AG09309 (cell line): Measurements from ENCODE around the gene LAMA1.

Experiments used
- DNase-seq: peaks from one replicate; pipeline ENCODE4 v3.0.0-alpha.2; 2010; ENCODE audit warnings: low read depth
- H3K4me3 ChIP-seq: 2 replicates; pipeline ENCODE4 v1.5.1; 2011; ENCODE audit warnings: mild to moderate bottlenecking, low read depth, low read length, moderate library complexity; ENCODE audit not compliant: control insufficient read depth
- TF ChIP-seq, protein P1 (sequence below): IDR thresholded peaks from 2 replicates; pipeline ENCODE4 v1.5.1; 2011; ENCODE audit warnings: mild to moderate bottlenecking, low read depth, low read length, inconsistent platforms; ENCODE audit not compliant: insufficient read depth, control insufficient read depth; ENCODE audit errors: missing control alignments

LAMA1 gene

DNA sequence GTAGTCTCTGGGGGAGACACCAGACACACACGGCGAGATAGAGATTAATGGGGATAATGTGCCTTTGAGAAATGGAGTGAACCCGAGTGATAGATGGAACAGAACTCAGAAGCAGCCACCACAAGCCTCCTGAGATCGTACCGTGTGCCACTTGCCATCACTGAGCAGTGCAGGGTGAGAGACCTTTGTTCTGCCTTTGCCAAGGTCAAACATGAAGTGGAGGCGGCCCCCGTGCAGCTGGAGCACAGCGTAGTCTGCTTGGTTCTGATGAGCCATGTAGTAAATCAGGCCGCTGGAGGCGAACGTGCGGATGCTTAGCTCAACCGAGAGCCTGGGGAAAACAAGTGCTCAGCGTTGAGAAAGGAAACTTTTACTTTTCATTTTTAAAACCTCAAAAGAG, 167.0 kb downstream of the LAMA1 start:
- TF ChIP-seq, protein P1, sequence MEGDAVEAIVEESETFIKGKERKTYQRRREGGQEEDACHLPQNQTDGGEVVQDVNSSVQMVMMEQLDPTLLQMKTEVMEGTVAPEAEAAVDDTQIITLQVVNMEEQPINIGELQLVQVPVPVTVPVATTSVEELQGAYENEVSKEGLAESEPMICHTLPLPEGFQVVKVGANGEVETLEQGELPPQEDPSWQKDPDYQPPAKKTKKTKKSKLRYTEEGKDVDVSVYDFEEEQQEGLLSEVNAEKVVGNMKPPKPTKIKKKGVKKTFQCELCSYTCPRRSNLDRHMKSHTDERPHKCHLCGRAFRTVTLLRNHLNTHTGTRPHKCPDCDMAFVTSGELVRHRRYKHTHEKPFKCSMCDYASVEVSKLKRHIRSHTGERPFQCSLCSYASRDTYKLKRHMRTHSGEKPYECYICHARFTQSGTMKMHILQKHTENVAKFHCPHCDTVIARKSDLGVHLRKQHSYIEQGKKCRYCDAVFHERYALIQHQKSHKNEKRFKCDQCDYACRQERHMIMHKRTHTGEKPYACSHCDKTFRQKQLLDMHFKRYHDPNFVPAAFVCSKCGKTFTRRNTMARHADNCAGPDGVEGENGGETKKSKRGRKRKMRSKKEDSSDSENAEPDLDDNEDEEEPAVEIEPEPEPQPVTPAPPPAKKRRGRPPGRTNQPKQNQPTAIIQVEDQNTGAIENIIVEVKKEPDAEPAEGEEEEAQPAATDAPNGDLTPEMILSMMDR, result no peak
- no peak for DNase-seq
- no peak overlapping the region for H3K4me3 ChIP-seq

DNA sequence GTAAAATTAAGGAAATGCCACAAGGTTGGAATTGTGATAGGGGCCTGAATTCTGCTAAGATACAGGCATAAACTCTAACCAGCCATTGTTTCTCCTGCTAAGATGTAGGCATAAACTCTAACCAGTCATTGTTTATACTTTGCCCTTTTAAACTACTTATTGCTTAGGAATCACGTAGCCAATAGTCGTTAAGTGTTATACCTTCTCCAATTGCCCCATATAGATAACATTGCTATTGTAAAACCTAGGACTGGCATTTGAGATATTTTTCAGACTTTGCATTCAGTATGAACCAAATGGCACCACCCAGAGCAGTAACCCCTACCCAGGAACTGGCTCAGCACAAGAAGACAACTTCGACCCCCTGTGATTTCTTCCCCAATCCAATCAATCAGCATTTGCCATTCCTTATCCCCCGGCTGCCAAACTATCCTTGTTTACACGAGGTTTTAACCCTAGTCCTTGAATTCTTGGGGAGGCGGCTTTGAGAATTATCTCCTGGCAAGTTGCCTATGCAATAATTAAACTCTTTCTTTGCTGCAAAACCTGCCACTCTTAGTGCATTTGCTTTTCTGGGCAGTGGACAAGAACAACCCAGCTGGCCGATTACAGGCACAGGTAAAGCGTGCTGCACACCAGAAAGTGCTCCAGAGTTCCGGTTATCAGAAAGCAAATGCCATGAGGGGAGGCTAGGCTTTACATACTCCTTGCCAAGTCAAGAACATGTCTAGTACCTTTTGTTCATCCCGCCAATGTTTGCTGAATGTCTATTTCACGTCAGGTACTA, 167.6 kb downstream of the LAMA1 start:
- TF ChIP-seq, protein P1, result no peak
- DNase-seq, result no peak
- no peak overlapping the region for H3K4me3 ChIP-seq

DNA sequence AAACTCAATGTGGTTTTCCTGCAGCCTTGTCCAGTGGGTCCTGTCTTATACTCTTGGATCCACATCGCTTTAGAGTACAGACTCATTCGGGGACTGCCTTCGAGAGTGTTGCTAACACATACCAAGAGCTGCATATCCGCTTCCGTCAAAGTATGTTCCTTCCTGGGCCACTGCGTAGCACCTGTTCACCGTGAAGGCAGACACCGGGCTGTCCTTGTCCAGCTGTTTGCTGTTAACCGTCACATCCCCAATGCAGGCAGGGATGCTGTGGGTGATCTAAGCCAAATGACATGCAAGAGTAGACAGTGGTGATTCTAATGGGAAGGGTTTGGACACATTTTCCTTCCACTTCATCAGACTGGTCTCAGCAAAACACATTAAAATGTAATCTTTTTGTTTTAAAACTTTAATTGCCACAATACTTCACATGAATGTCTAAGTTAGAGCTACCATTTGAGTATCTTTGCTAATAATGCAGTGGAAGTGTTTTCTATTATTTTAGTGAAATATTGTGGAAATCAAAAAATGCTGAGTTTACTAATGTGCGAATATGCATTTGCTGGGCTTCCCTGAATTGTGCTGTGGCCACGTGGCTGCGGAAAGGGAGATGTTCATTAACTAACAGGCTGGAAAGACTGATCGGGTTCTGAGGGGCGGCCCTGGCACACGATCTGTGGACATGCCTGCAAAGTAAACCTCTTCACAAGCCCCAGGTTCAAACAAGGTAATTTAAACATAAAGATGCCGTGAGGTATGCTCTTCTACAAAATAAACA, 169.1 kb downstream of the LAMA1 start:
- TF ChIP-seq, protein P1, result no peak

DNA sequence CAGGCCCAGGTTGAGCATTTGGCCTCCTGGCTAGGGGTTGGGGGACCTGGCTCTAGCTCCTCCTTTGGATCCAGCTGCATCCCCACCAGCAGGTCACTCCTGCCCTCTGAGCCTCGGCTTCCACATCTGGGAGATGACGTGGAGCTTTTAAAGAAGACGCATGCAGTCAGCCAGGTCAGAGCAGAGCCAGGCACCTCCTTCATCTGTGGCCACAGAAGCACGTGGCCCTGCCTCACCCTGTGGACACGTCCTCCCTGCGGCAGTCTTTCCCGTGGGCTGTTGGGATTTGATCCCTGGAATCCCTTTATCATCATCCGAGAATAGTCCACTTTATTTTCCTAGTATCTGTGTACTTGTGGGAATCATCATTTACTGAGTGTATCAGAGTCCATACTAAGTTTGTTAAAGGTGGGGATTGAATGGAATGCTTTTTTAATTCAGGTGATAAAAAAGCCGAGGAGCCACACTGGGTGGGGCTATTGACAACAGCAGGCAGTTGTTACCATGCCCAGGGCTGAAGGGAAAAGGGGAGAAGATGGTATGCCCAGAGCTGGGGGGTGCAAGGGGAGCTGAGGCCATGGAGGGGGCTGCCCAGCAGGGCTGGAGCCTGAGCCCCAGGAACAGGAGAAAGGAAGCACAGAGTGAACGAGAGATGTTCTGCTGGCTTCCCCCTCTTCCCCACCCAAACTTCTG, 170.1 kb downstream of the LAMA1 start:
- TF ChIP-seq, protein P1, result no peak
- no peak overlapping the region for H3K4me3 ChIP-seq
- no peak for DNase-seq

More for the DNA sequence above, 169.1 kb downstream of the LAMA1 start:
- H3K4me3 ChIP-seq, result no peak overlapping the region
- DNase-seq, result no peak

- TF ChIP-seq, protein P1, result no peak
- no peak for DNase-seq
- no peak overlapping the region for H3K4me3 ChIP-seq
Observed at GRCh38 chr18:6943143-6943542, 174.5 kb downstream of the LAMA1 start.

DNA sequence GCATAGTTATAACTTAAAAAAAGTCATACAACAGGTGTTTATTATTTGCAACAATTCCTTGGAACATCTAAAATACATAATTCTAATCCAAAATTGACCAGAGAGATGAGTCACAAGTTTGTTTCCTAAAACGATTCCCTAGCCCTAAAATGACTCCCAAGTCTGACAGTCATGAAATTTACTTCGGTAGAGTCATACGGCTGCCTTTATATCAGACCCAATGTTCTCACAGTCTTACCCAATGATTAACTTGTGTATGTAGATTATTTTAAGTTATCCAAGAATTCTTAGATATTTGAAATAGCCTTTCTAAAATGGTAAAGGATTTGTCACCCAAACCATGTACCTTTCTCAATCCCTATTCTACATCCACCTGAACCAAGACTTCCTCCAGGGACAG, 174.9 kb downstream of the LAMA1 start:
- DNase-seq, result no peak
- TF ChIP-seq, protein P1, result no peak
- H3K4me3 ChIP-seq, result no peak overlapping the region
